Stimulated activated CD8-positive, alpha-beta memory T cell treated with anti-CD3 and anti-CD28 coated beads, Interleukin-4, amount 100 ng/mL, for 24 hours (primary cell): ENCODE measurements around the gene GPR143.
"Not testable (repeated sequence)": the region's sequence is repeated elsewhere in the genome, so short reads cannot be mapped to it uniquely, and the experiment has no call there.

Experiments used
- DNase-seq: peaks from one replicate; pipeline ENCODE4 v3.0.0-alpha.2; 2020; ENCODE audit warnings: low read depth

The GPR143 gene

GRCh38 chrX:9765737-9766097 lies at the start of gene GPR143:
Gene GPR143, minus strand, starts transcription at chrX:9765847. Its CDS starts 30 bp downstream, at chrX:9765817.
- no peak for DNase-seq

- DNase-seq: not testable (repeated sequence)
Measured at GRCh38 chrX:9811086-9811485, 45.4 kb upstream of the GPR143 start.

- not testable (repeated sequence) for DNase-seq
Measured at GRCh38 chrX:9809876-9810275, 44.2 kb upstream of the GPR143 start.

GRCh38 chrX:9807355-9808182 lies 41.9 kb upstream of the GPR143 start:
- DNase-seq: no peak

- DNase-seq: no peak
Measured at GRCh38 chrX:9805956-9806355, 40.3 kb upstream of the GPR143 start.

- no peak for DNase-seq
Measured at GRCh38 chrX:9804444-9804843, 38.8 kb upstream of the GPR143 start.

GRCh38 chrX:9802737-9803136 lies 37.1 kb upstream of the GPR143 start:
- DNase-seq: no peak

- no peak for DNase-seq
Measured at GRCh38 chrX:9797384-9798360, 32.0 kb upstream of the GPR143 start.

- DNase-seq: no peak
Measured at GRCh38 chrX:9794495-9794894, 28.8 kb upstream of the GPR143 start.

GRCh38 chrX:9790866-9791265 lies 25.2 kb upstream of the GPR143 start:
- no peak for DNase-seq

- DNase-seq: no peak
Measured at GRCh38 chrX:9789555-9789954, 23.9 kb upstream of the GPR143 start.

GRCh38 chrX:9788911-9789310 lies 23.3 kb upstream of the GPR143 start:
- no peak for DNase-seq

GRCh38 chrX:9786798-9787635 lies 21.4 kb upstream of the GPR143 start:
- no peak for DNase-seq

GRCh38 chrX:9785944-9786797 lies 20.5 kb upstream of the GPR143 start, which contains the start of gene SHROOM2:
Gene SHROOM2, plus strand, starts transcription at chrX:9786429. Its CDS starts 117 bp downstream, at chrX:9786546.
- no peak for DNase-seq

GRCh38 chrX:9785254-9785943 lies 19.8 kb upstream of the GPR143 start:
- no peak for DNase-seq

GRCh38 chrX:9784332-9784731 lies 18.7 kb upstream of the GPR143 start:
- no peak for DNase-seq

- DNase-seq: no peak
Measured at GRCh38 chrX:9781941-9782340, 16.3 kb upstream of the GPR143 start.

GRCh38 chrX:9775930-9776329 lies 10.3 kb upstream of the GPR143 start:
- no peak for DNase-seq

GRCh38 chrX:9772943-9773342 lies 7.3 kb upstream of the GPR143 start:
- no peak for DNase-seq

- DNase-seq: no peak
Measured at GRCh38 chrX:9770319-9770718, 4.7 kb upstream of the GPR143 start.
